K562 (cell line): ENCODE results near the gene CCDC148. TPM values are rescaled to one million over a fixed set of nuclear protein-coding genes. Genes with fewer than 3 reads are reported as not detected.

Source experiments
- PTBP1 ChIP-seq: fragments of 200-400 bp; formaldehyde crosslinking; IDR thresholded peaks from 2 replicates; pipeline ENCODE4 v1.6.1; 2017; ENCODE audit warnings: low read depth, low read length
- ZNF445 ChIP-seq: fragments of 250-450 bp; sonication (Bioruptor Pico); IDR thresholded peaks from 2 replicates; pipeline ENCODE4 v1.4.0; 2020; ENCODE audit warnings: low read depth, mild to moderate bottlenecking, moderate library complexity
- polyA plus RNA-seq, 8 experiments: library from polyadenylated mRNA; depleted of rRNA in 4 of 8; stranded (reverse) in 5 of 8; unstranded in 3 of 8; fragments of >200 nt; fragmentation: Nextera tagmentation in 2 of 8; fragmentation: Illumina TruSeq in 1 of 8; extraction: Ambion mirVana in 2 of 8; extraction: Trizol in 1 of 8; gene quantifications; 2 replicates each; pipeline versions ENCODE4 v1.2.1 to v1.2.3, GENCODE V29; 2011 to 2014; ENCODE audit warnings: inconsistent platforms in 1 of 8, missing spikeins in 1 of 8
- total RNA-seq, 7 experiments: library from RNA; depleted of rRNA in 6 of 7; stranded (reverse); fragments of >200 nt in 6 of 7; fragmentation: Illumina TruSeq in 2 of 7; extraction: Trizol in 2 of 7; gene quantifications; 2 replicates each; pipeline versions ENCODE4 v1.2.1 to v1.2.3, GENCODE V29; 2011 to 2021; ENCODE audit warnings: low replicate concordance in 1 of 7
- TF ChIP-seq, protein P1 (sequence below): fragments of 200-600 bp; sonication (generic); IDR thresholded peaks from one replicate; pipeline ENCODE4 v1.6.1; 2012; ENCODE audit warnings: mild to moderate bottlenecking, low read depth, low read length, inconsistent platforms
- TF ChIP-seq, protein P2 (sequence below): sonication (generic); formaldehyde crosslinking; IDR thresholded peaks from 2 replicates; pipeline ENCODE4 v1.8.0; 2022; ENCODE audit warnings: mild to moderate bottlenecking, missing genetic modification reagents
- TF ChIP-seq, protein P3 (sequence below): fragments of 200-800 bp; sonication (Bioruptor generic); IDR thresholded peaks from 2 replicates; pipeline ENCODE4 v1.6.1; 2017; ENCODE audit warnings: missing genetic modification characterization, missing compliant biosample characterization
- TF ChIP-seq, protein P4 (sequence below): sonication (generic); formaldehyde crosslinking; IDR thresholded peaks from 2 replicates; pipeline ENCODE4 v1.8.0; 2022; ENCODE audit warnings: mild to moderate bottlenecking, missing genetic modification reagents

The CCDC148 gene
- total and polyA plus RNA-seq, 9 of the 15 experiments (the other 6 are each of a cell fraction or from before 2014, with no cell fraction given), result 0.10 to 1.4 (median 0.65) TPM

DNA sequence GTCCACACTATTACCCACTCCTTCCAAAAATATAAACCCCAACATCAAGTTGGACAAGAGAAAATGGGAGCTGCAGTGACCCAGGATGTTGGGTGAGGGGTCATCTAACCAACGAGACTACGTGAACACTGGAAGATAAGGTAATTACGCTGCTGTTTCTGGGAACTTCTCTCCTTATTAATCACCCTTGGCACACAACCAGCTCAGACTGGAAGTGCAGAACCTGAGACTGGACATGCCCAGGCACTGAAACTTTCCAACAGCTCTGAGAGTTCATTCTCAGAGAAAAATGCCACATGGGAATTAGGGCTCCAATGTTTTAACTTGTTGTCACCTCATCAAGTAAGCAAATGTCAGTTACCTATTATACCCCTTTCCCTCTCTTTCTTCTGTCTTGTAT, 135.3 kb downstream of the CCDC148 start (continued):
- TF ChIP-seq, protein P1, sequence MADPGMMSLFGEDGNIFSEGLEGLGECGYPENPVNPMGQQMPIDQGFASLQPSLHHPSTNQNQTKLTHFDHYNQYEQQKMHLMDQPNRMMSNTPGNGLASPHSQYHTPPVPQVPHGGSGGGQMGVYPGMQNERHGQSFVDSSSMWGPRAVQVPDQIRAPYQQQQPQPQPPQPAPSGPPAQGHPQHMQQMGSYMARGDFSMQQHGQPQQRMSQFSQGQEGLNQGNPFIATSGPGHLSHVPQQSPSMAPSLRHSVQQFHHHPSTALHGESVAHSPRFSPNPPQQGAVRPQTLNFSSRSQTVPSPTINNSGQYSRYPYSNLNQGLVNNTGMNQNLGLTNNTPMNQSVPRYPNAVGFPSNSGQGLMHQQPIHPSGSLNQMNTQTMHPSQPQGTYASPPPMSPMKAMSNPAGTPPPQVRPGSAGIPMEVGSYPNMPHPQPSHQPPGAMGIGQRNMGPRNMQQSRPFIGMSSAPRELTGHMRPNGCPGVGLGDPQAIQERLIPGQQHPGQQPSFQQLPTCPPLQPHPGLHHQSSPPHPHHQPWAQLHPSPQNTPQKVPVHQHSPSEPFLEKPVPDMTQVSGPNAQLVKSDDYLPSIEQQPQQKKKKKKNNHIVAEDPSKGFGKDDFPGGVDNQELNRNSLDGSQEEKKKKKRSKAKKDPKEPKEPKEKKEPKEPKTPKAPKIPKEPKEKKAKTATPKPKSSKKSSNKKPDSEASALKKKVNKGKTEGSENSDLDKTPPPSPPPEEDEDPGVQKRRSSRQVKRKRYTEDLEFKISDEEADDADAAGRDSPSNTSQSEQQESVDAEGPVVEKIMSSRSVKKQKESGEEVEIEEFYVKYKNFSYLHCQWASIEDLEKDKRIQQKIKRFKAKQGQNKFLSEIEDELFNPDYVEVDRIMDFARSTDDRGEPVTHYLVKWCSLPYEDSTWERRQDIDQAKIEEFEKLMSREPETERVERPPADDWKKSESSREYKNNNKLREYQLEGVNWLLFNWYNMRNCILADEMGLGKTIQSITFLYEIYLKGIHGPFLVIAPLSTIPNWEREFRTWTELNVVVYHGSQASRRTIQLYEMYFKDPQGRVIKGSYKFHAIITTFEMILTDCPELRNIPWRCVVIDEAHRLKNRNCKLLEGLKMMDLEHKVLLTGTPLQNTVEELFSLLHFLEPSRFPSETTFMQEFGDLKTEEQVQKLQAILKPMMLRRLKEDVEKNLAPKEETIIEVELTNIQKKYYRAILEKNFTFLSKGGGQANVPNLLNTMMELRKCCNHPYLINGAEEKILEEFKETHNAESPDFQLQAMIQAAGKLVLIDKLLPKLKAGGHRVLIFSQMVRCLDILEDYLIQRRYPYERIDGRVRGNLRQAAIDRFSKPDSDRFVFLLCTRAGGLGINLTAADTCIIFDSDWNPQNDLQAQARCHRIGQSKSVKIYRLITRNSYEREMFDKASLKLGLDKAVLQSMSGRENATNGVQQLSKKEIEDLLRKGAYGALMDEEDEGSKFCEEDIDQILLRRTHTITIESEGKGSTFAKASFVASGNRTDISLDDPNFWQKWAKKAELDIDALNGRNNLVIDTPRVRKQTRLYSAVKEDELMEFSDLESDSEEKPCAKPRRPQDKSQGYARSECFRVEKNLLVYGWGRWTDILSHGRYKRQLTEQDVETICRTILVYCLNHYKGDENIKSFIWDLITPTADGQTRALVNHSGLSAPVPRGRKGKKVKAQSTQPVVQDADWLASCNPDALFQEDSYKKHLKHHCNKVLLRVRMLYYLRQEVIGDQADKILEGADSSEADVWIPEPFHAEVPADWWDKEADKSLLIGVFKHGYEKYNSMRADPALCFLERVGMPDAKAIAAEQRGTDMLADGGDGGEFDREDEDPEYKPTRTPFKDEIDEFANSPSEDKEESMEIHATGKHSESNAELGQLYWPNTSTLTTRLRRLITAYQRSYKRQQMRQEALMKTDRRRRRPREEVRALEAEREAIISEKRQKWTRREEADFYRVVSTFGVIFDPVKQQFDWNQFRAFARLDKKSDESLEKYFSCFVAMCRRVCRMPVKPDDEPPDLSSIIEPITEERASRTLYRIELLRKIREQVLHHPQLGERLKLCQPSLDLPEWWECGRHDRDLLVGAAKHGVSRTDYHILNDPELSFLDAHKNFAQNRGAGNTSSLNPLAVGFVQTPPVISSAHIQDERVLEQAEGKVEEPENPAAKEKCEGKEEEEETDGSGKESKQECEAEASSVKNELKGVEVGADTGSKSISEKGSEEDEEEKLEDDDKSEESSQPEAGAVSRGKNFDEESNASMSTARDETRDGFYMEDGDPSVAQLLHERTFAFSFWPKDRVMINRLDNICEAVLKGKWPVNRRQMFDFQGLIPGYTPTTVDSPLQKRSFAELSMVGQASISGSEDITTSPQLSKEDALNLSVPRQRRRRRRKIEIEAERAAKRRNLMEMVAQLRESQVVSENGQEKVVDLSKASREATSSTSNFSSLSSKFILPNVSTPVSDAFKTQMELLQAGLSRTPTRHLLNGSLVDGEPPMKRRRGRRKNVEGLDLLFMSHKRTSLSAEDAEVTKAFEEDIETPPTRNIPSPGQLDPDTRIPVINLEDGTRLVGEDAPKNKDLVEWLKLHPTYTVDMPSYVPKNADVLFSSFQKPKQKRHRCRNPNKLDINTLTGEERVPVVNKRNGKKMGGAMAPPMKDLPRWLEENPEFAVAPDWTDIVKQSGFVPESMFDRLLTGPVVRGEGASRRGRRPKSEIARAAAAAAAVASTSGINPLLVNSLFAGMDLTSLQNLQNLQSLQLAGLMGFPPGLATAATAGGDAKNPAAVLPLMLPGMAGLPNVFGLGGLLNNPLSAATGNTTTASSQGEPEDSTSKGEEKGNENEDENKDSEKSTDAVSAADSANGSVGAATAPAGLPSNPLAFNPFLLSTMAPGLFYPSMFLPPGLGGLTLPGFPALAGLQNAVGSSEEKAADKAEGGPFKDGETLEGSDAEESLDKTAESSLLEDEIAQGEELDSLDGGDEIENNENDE, result no peak
- TF ChIP-seq ZNF445 (CRISPR knock-in tag) (no peak), PTBP1 (no peak)
- TF ChIP-seq, protein P2, sequence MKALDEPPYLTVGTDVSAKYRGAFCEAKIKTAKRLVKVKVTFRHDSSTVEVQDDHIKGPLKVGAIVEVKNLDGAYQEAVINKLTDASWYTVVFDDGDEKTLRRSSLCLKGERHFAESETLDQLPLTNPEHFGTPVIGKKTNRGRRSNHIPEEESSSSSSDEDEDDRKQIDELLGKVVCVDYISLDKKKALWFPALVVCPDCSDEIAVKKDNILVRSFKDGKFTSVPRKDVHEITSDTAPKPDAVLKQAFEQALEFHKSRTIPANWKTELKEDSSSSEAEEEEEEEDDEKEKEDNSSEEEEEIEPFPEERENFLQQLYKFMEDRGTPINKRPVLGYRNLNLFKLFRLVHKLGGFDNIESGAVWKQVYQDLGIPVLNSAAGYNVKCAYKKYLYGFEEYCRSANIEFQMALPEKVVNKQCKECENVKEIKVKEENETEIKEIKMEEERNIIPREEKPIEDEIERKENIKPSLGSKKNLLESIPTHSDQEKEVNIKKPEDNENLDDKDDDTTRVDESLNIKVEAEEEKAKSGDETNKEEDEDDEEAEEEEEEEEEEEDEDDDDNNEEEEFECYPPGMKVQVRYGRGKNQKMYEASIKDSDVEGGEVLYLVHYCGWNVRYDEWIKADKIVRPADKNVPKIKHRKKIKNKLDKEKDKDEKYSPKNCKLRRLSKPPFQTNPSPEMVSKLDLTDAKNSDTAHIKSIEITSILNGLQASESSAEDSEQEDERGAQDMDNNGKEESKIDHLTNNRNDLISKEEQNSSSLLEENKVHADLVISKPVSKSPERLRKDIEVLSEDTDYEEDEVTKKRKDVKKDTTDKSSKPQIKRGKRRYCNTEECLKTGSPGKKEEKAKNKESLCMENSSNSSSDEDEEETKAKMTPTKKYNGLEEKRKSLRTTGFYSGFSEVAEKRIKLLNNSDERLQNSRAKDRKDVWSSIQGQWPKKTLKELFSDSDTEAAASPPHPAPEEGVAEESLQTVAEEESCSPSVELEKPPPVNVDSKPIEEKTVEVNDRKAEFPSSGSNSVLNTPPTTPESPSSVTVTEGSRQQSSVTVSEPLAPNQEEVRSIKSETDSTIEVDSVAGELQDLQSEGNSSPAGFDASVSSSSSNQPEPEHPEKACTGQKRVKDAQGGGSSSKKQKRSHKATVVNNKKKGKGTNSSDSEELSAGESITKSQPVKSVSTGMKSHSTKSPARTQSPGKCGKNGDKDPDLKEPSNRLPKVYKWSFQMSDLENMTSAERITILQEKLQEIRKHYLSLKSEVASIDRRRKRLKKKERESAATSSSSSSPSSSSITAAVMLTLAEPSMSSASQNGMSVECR (CRISPR knock-in tag), result no peak
- TF ChIP-seq, protein P3, sequence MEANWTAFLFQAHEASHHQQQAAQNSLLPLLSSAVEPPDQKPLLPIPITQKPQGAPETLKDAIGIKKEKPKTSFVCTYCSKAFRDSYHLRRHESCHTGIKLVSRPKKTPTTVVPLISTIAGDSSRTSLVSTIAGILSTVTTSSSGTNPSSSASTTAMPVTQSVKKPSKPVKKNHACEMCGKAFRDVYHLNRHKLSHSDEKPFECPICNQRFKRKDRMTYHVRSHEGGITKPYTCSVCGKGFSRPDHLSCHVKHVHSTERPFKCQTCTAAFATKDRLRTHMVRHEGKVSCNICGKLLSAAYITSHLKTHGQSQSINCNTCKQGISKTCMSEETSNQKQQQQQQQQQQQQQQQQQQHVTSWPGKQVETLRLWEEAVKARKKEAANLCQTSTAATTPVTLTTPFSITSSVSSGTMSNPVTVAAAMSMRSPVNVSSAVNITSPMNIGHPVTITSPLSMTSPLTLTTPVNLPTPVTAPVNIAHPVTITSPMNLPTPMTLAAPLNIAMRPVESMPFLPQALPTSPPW, result peak; percentile 23; the same call in 1 of the 2 replicates
- TF ChIP-seq, protein P4, sequence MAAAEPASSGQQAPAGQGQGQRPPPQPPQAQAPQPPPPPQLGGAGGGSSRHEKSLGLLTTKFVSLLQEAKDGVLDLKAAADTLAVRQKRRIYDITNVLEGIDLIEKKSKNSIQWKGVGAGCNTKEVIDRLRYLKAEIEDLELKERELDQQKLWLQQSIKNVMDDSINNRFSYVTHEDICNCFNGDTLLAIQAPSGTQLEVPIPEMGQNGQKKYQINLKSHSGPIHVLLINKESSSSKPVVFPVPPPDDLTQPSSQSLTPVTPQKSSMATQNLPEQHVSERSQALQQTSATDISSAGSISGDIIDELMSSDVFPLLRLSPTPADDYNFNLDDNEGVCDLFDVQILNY (CRISPR knock-in tag), result no peak
